Measurements from ENCODE around the gene KRT4. TPM values are rescaled to one million over a fixed set of nuclear protein-coding genes. Genes with fewer than 3 reads are reported as not detected.

The KRT4 gene
- total RNA-seq, 1 donor from 2014 or later = 0.29 TPM

GRCh38 chr12:52835271-52836041 lies 21.5 kb upstream of the KRT4 start:
- TF ChIP-seq CTCF (IDR thresholded peaks at IDR 0.05; ENCODE audit: unreplicated experiment) = no peak
- no peak overlapping the region for H3K27ac Mint-ChIP-seq
- no peak for DNase-seq (ENCODE audit: low spot score, unreplicated experiment)
- no peaks in the 10 kb centered on the region for H3K9me3 Mint-ChIP-seq (ENCODE audit: low read depth)
- peaks cover 43% of the 10 kb centered on the region for H3K27me3 Mint-ChIP-seq
- H3K4me3 Mint-ChIP-seq (ENCODE audit: low read depth) = no peak overlapping the region
- H3K4me1 Mint-ChIP-seq (ENCODE audit: low read depth) = peaks cover 1% of the 10 kb centered on the region
- H3K36me3 Mint-ChIP-seq (ENCODE audit: insufficient read depth) = no peaks in the 10 kb centered on the region

- Mint-ChIP-seq H3K27me3 (peaks cover 36% of the 10 kb centered on the region), H3K4me3 (ENCODE audit: low read depth) (no peak overlapping the region), H3K9me3 (ENCODE audit: low read depth) (no peaks in the 10 kb centered on the region), H3K4me1 (ENCODE audit: low read depth) (peaks cover 1% of the 10 kb centered on the region), H3K36me3 (ENCODE audit: insufficient read depth) (no peaks in the 10 kb centered on the region), H3K27ac (no peak overlapping the region)
- no peak for DNase-seq (ENCODE audit: low spot score, unreplicated experiment)
- TF ChIP-seq CTCF (IDR thresholded peaks at IDR 0.05; ENCODE audit: unreplicated experiment) = no peak
Observed at GRCh38 chr12:52834727-52835001, 20.7 kb upstream of the KRT4 start.

- H3K36me3 Mint-ChIP-seq (ENCODE audit: insufficient read depth) = no peaks in the 10 kb centered on the region
- H3K27ac Mint-ChIP-seq = no peak within 1 kb of the TSS
- H3K9me3 Mint-ChIP-seq (ENCODE audit: low read depth) = no peaks in the 10 kb centered on the region
- no peak for TF ChIP-seq CTCF (IDR thresholded peaks at IDR 0.05; ENCODE audit: unreplicated experiment)
- H3K4me3 Mint-ChIP-seq (ENCODE audit: low read depth) = no peak within 1 kb of the TSS
- DNase-seq (ENCODE audit: low spot score, unreplicated experiment) = no peak
- peaks cover 31% of the 10 kb centered on the region for H3K27me3 Mint-ChIP-seq
- peaks cover 1% of the 10 kb centered on the region for H3K4me1 Mint-ChIP-seq (ENCODE audit: low read depth)
Observed at GRCh38 chr12:52833922-52834726, 20.2 kb upstream of the KRT4 start, which contains the start of gene KRT79. TSS of gene KRT79 (minus strand) at chr12:52834311. CDS start at chr12:52834260, 51 bp downstream.

GRCh38 chr12:52832985-52833905 lies 19.3 kb upstream of the KRT4 start:
- H3K27ac Mint-ChIP-seq = no peak overlapping the region
- H3K9me3 Mint-ChIP-seq (ENCODE audit: low read depth) = no peaks in the 10 kb centered on the region
- H3K27me3 Mint-ChIP-seq = peaks cover 23% of the 10 kb centered on the region
- no peak for DNase-seq (ENCODE audit: low spot score, unreplicated experiment)
- H3K4me1 Mint-ChIP-seq (ENCODE audit: low read depth) = peaks cover 1% of the 10 kb centered on the region
- H3K4me3 Mint-ChIP-seq (ENCODE audit: low read depth) = no peak overlapping the region
- H3K36me3 Mint-ChIP-seq (ENCODE audit: insufficient read depth) = no peaks in the 10 kb centered on the region
- TF ChIP-seq CTCF (IDR thresholded peaks at IDR 0.05; ENCODE audit: unreplicated experiment) = no peak

GRCh38 chr12:52832451-52832850 lies 18.5 kb upstream of the KRT4 start:
- TF ChIP-seq CTCF (IDR thresholded peaks at IDR 0.05; ENCODE audit: unreplicated experiment) = no peak
- Mint-ChIP-seq H3K4me3 (ENCODE audit: low read depth) (no peak overlapping the region), H3K4me1 (ENCODE audit: low read depth) (peaks cover 2% of the 10 kb centered on the region), H3K36me3 (ENCODE audit: insufficient read depth) (no peaks in the 10 kb centered on the region), H3K27ac (no peak overlapping the region), H3K9me3 (ENCODE audit: low read depth) (no peaks in the 10 kb centered on the region), H3K27me3 (peaks cover 16% of the 10 kb centered on the region)
- DNase-seq (ENCODE audit: low spot score, unreplicated experiment) = no peak

Measured in progenitor cell of endocrine pancreas (in vitro differentiated cells).